ENCODE measurements around the gene WDCP. TPM values are rescaled to one million over a fixed set of nuclear protein-coding genes. Genes with fewer than 3 reads are reported as not detected.
A peak's percentile ranks its signal among the peaks of the same experiment; 100 is the strongest.

Gene WDCP
- total and polyA plus RNA-seq, 4 donors = 1.3 to 11.2 (median 5.9) TPM

- DNase-seq (no peak), ATAC-seq (ENCODE audit: low FRiP score) (no peak)
- no peak overlapping the region for H3K27ac ChIP-seq (ENCODE audit: low read depth in 1 of 2, low read length in 2 of 2)
- peaks cover 11 to 14% of the 10 kb centered on the region in 2 donors for H3K36me3 ChIP-seq (ENCODE audit: control insufficient read depth in 1 of 2, insufficient read depth in 2 of 2, low read length in 1 of 2)
- H3K9me3 ChIP-seq (ENCODE audit: control insufficient read depth, low read length) = no peaks in the 10 kb centered on the region
- WGBS, 2 donors = 86 to 98% methylated on average over 4 of the region's 4 CpGs
- no peaks in the 10 kb centered on the region for H3K27me3 ChIP-seq (ENCODE audit: control insufficient read depth in 1 of 2, insufficient read depth in 2 of 2, low read length in 1 of 2)
- H3K4me3 ChIP-seq (ENCODE audit: low read length in 2 of 2) = no peak overlapping the region
- intact Hi-C loops (cut with DNase I) = loop anchor here (10.0 kb wide), 1 partner anchor 116 kb away; the partner anchor contains the start of gene ATAD2B (in 2 of the 2)
- no peaks in the 10 kb centered on the region for H3K4me1 ChIP-seq (ENCODE audit: control insufficient read depth in 1 of 2, insufficient read depth in 2 of 2, low read length in 2 of 2)
Observed at GRCh38 chr2:24040511-24040910, 6.7 kb downstream of the WDCP start.

GRCh38 chr2:24038786-24039499 is 8.2 kb downstream of the WDCP start:
- 90 to 94% methylated on average over 9 of the region's 9 CpGs for WGBS, 2 donors
- ATAC-seq (ENCODE audit: low FRiP score) = no peak

GRCh38 chr2:24026233-24026632 is 21.0 kb downstream of the WDCP start:
- 52 to 58% methylated on average over 2 of the region's 2 CpGs for WGBS, 2 donors
- no peaks in the 10 kb centered on the region for H3K27me3 ChIP-seq (ENCODE audit: control insufficient read depth in 1 of 2, insufficient read depth in 2 of 2, low read length in 1 of 2)
- H3K4me3 ChIP-seq (ENCODE audit: low read length in 2 of 2) = no peak overlapping the region
- no peaks in the 10 kb centered on the region for H3K4me1 ChIP-seq (ENCODE audit: control insufficient read depth in 1 of 2, insufficient read depth in 2 of 2, low read length in 2 of 2)
- intact Hi-C loops (cut with DNase I) = no loop called here
- no peak for DNase-seq
- H3K9me3 ChIP-seq (ENCODE audit: control insufficient read depth, low read length) = no peaks in the 10 kb centered on the region
- no peak overlapping the region for H3K27ac ChIP-seq (ENCODE audit: low read depth in 1 of 2, low read length in 2 of 2)
- no peak for ATAC-seq (ENCODE audit: low FRiP score)
- H3K36me3 ChIP-seq (ENCODE audit: control insufficient read depth in 1 of 2, insufficient read depth in 2 of 2, low read length in 1 of 2) = peaks cover 6 to 14% of the 10 kb centered on the region in 2 donors

More at GRCh38 chr2:24038786-24039499, 8.2 kb downstream of the WDCP start:
- intact Hi-C loops (cut with DNase I) = no loop called here
- no peaks in the 10 kb centered on the region for H3K4me1 ChIP-seq (ENCODE audit: control insufficient read depth in 1 of 2, insufficient read depth in 2 of 2, low read length in 2 of 2)
- peaks cover 11 to 14% of the 10 kb centered on the region in 2 donors for H3K36me3 ChIP-seq (ENCODE audit: control insufficient read depth in 1 of 2, insufficient read depth in 2 of 2, low read length in 1 of 2)
- H3K9me3 ChIP-seq (ENCODE audit: control insufficient read depth, low read length) = no peaks in the 10 kb centered on the region
- no peak overlapping the region for H3K4me3 ChIP-seq (ENCODE audit: low read length in 2 of 2)
- DNase-seq = no peak
- H3K27ac ChIP-seq (ENCODE audit: low read depth in 1 of 2, low read length in 2 of 2) = no peak overlapping the region
- H3K27me3 ChIP-seq (ENCODE audit: control insufficient read depth in 1 of 2, insufficient read depth in 2 of 2, low read length in 1 of 2) = no peaks in the 10 kb centered on the region

DNA sequence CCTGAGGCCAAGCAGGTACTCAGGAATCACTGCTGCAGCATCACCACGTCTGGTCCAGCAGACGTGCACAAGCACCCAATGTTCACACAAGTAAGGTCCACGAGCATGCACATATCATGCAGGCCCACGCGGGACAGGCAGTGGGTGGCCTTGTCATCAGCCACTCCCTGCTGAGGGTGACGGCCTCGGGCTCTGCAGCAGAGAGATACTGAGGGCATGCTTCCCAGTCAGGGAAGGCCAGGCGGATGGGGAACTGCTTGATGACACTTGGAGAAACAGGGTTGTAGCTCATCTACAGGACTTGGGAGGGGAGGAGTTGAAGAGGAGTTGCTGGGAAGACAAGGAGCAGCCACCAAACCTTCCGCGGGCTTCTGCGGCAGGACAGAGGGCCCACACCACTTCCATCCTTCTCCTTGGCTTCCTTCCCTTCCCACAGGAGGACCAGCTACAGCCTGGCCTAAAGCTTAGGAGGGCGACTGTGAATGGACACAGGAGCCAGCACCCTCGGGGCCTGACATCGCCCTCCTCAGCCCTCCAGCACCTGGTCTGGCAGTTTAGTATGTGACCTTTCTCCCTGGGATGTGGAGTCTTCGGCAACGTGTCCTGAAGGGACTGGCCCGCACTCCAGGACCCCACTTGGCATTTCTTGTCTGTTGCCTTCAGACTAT is 22.1 kb downstream of the WDCP start:
- Histone ChIP-seq H3K4me3 (ENCODE audit: low read length in 2 of 2) (no peak overlapping the region), H3K4me1 (ENCODE audit: control insufficient read depth in 1 of 2, insufficient read depth in 2 of 2, low read length in 2 of 2) (no peaks in the 10 kb centered on the region), H3K36me3 (ENCODE audit: control insufficient read depth in 1 of 2, insufficient read depth in 2 of 2, low read length in 1 of 2) (peaks cover 0 to 8% of the 10 kb centered on the region in 2 donors), H3K27me3 (ENCODE audit: control insufficient read depth in 1 of 2, insufficient read depth in 2 of 2, low read length in 1 of 2) (no peaks in the 10 kb centered on the region), H3K9me3 (ENCODE audit: control insufficient read depth, low read length) (no peaks in the 10 kb centered on the region), H3K27ac (ENCODE audit: low read depth in 1 of 2, low read length in 2 of 2) (no peak overlapping the region)
- intact Hi-C loops (cut with DNase I) = no loop called here
- DNase-seq (no peak), ATAC-seq (ENCODE audit: low FRiP score) (no peak)
- 91 to 92% methylated on average over 17 of the region's 17 CpGs for WGBS, 2 donors

- WGBS, 2 donors = 43 to 58% methylated on average over 12 of the region's 12 CpGs
- no peaks in the 10 kb centered on the region for H3K4me1 ChIP-seq (ENCODE audit: control insufficient read depth in 1 of 2, insufficient read depth in 2 of 2, low read length in 2 of 2)
- H3K9me3 ChIP-seq (ENCODE audit: control insufficient read depth, low read length) = no peaks in the 10 kb centered on the region
- ATAC-seq (ENCODE audit: low FRiP score) = no peak
- no peak overlapping the region for H3K27ac ChIP-seq (ENCODE audit: low read depth in 1 of 2, low read length in 2 of 2)
- intact Hi-C loops (cut with DNase I) = no loop called here
- DNase-seq = no peak
- no peaks in the 10 kb centered on the region for H3K27me3 ChIP-seq (ENCODE audit: control insufficient read depth in 1 of 2, insufficient read depth in 2 of 2, low read length in 1 of 2)
- H3K36me3 ChIP-seq (ENCODE audit: control insufficient read depth in 1 of 2, insufficient read depth in 2 of 2, low read length in 1 of 2) = peaks cover 0 to 4% of the 10 kb centered on the region in 2 donors
- no peak overlapping the region for H3K4me3 ChIP-seq (ENCODE audit: low read length in 2 of 2)
Observed at GRCh38 chr2:24024018-24024417, 23.2 kb downstream of the WDCP start.

- WGBS, 2 donors = 82 to 91% methylated on average over 16 of the region's 16 CpGs
- Histone ChIP-seq H3K4me3 (ENCODE audit: low read length in 2 of 2) (no peak overlapping the region), H3K9me3 (ENCODE audit: control insufficient read depth, low read length) (no peaks in the 10 kb centered on the region), H3K27me3 (ENCODE audit: control insufficient read depth in 1 of 2, insufficient read depth in 2 of 2, low read length in 1 of 2) (no peaks in the 10 kb centered on the region), H3K27ac (ENCODE audit: low read depth in 1 of 2, low read length in 2 of 2) (no peak overlapping the region), H3K36me3 (ENCODE audit: control insufficient read depth in 1 of 2, insufficient read depth in 2 of 2, low read length in 1 of 2) (peaks cover 0 to 4% of the 10 kb centered on the region in 2 donors), H3K4me1 (ENCODE audit: control insufficient read depth in 1 of 2, insufficient read depth in 2 of 2, low read length in 2 of 2) (no peaks in the 10 kb centered on the region)
- intact Hi-C loops (cut with DNase I) = no loop called here
- DNase-seq (no peak), ATAC-seq (ENCODE audit: low FRiP score) (peak; percentile 4)
Observed at GRCh38 chr2:24022975-24023575, 24.1 kb downstream of the WDCP start.

GRCh38 chr2:24022324-24022974 is 24.7 kb downstream of the WDCP start:
- WGBS, 2 donors = 92% methylated on average over 14 of the region's 14 CpGs
- H3K27ac ChIP-seq (ENCODE audit: low read depth in 1 of 2, low read length in 2 of 2) = no peak overlapping the region
- intact Hi-C loops (cut with DNase I) = no loop called here
- DNase-seq (no peak), ATAC-seq (ENCODE audit: low FRiP score) (no peak)
- no peaks in the 10 kb centered on the region for H3K9me3 ChIP-seq (ENCODE audit: control insufficient read depth, low read length)
- no peaks in the 10 kb centered on the region for H3K4me1 ChIP-seq (ENCODE audit: control insufficient read depth in 1 of 2, insufficient read depth in 2 of 2, low read length in 2 of 2)
- H3K27me3 ChIP-seq (ENCODE audit: control insufficient read depth in 1 of 2, insufficient read depth in 2 of 2, low read length in 1 of 2) = no peaks in the 10 kb centered on the region
- H3K36me3 ChIP-seq (ENCODE audit: control insufficient read depth in 1 of 2, insufficient read depth in 2 of 2, low read length in 1 of 2) = peaks cover 0 to 4% of the 10 kb centered on the region in 2 donors
- no peak overlapping the region for H3K4me3 ChIP-seq (ENCODE audit: low read length in 2 of 2)

- no peak overlapping the region for H3K4me3 ChIP-seq (ENCODE audit: low read length in 2 of 2)
- ATAC-seq (ENCODE audit: low FRiP score) (no peak), DNase-seq (no peak)
- intact Hi-C loops (cut with DNase I) = no loop called here
- no peaks in the 10 kb centered on the region for H3K27me3 ChIP-seq (ENCODE audit: control insufficient read depth in 1 of 2, insufficient read depth in 2 of 2, low read length in 1 of 2)
- no peaks in the 10 kb centered on the region for H3K4me1 ChIP-seq (ENCODE audit: control insufficient read depth in 1 of 2, insufficient read depth in 2 of 2, low read length in 2 of 2)
- no peaks in the 10 kb centered on the region for H3K9me3 ChIP-seq (ENCODE audit: control insufficient read depth, low read length)
- H3K27ac ChIP-seq (ENCODE audit: low read depth in 1 of 2, low read length in 2 of 2) = no peak overlapping the region
- peaks cover 0 to 4% of the 10 kb centered on the region in 2 donors for H3K36me3 ChIP-seq (ENCODE audit: control insufficient read depth in 1 of 2, insufficient read depth in 2 of 2, low read length in 1 of 2)
- WGBS, 2 donors = 77 to 78% methylated on average over 19 of the region's 19 CpGs
Observed at GRCh38 chr2:24021122-24021998, 25.8 kb downstream of the WDCP start.
